Fibroblast of villous mesenchyme (primary cell): Measurements from ENCODE around the gene RPAIN. TPM values are rescaled to one million over a fixed set of nuclear protein-coding genes. Genes with fewer than 3 reads are reported as not detected.
A peak's percentile ranks its signal among the peaks of the same experiment; 100 is the strongest.

Experiments
- DNase-seq: peaks from one replicate; pipeline ENCODE4 v3.0.0-alpha.2; 2010; ENCODE audit warnings: low read depth
- H3K4me3 ChIP-seq: 2 replicates; pipeline ENCODE4 v1.5.1; 2011; ENCODE audit warnings: low read depth, mild to moderate bottlenecking, low read length
- CTCF ChIP-seq: IDR thresholded peaks from 2 replicates; pipeline ENCODE4 v1.5.1; 2012; ENCODE audit warnings: low read depth, mild to moderate bottlenecking, low read length; ENCODE audit not compliant: insufficient read depth
- total RNA-seq: library from RNA; depleted of rRNA; stranded (reverse); fragments of >200 nt; gene quantifications from 2 replicates; pipeline ENCODE4 v1.2.3, GENCODE V29; 2012

RPAIN gene
- total RNA-seq, 1 donor, result 35.0 TPM

DNA sequence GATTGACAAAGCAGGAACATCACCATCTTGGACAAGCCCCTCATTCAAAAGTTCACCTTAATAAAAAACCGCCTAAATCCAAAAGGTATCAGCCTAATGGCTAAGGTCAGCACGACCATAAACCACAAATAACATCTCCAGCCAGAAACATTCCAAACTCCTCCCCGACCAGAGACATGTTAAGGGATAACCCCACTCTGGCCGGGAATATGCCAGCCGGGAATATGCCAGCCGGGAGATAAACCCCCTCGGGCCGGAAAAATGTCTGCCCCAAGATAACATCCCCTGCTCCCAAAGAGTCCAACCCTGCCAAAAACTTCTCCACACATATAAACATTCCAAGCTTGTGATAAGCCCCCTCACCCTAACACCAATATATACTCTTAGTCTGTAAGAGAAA is 47.4 kb downstream of the RPAIN start:
- DNase-seq, result no peak
- no peak for TF ChIP-seq CTCF
- H3K4me3 ChIP-seq, result peak overlapping the region; percentile 82

DNA sequence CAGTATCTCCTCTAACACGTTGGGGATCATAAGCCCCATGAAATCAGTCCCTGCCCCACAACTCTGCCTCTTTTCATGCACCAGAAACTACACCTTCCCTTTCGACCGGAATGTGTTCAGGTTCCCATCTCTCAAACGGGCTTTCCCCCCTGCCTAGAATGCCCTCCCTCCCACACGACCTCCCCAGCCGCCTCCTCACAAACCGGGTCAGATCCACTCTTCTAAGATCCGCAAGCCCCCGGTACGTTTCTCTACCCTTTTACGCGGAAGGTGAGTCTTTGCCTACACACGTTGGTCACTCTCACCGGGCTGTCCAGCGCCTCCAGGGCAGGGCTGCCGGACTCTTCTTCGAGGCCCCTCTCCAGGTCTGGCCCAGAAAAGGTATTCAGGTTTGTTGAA is 48.1 kb downstream of the RPAIN start:
- TF ChIP-seq CTCF, result no peak
- peak overlapping the region; percentile 82 for H3K4me3 ChIP-seq
- no peak for DNase-seq

GRCh38 chr17:5472511-5472910 is 52.5 kb downstream of the RPAIN start:
- TF ChIP-seq CTCF, result no peak
- no peak overlapping the region for H3K4me3 ChIP-seq
- peak; percentile 55 for DNase-seq

- no peak for TF ChIP-seq CTCF
- no peak overlapping the region for H3K4me3 ChIP-seq
- peak; percentile 14 for DNase-seq
Measured at GRCh38 chr17:5473906-5474305, 53.9 kb downstream of the RPAIN start.

- DNase-seq, result no peak
- no peak overlapping the region for H3K4me3 ChIP-seq
- no peak for TF ChIP-seq CTCF
Measured at GRCh38 chr17:5478992-5479391, 59.0 kb downstream of the RPAIN start.

DNA sequence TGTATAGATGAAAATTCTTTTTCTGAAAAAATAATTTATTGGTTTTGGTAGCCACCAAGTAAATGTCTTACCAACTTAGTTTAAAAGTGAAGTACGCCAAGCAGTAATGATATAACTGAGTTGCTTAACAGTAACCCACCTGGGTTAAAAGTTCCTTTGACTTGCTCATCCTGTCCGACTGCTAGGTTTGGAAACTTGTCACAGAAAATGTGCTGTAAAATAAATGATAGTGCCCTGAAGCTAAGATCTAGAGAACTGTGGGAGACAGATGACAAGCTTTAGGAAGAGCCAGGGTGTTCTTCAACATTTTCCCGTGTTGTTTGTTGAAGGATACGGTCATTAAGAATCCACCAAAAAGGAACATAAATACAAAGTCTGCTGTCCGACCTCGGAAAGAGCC is 61.0 kb downstream of the RPAIN start:
- no peak overlapping the region for H3K4me3 ChIP-seq
- no peak for DNase-seq
- TF ChIP-seq CTCF, result no peak

DNA sequence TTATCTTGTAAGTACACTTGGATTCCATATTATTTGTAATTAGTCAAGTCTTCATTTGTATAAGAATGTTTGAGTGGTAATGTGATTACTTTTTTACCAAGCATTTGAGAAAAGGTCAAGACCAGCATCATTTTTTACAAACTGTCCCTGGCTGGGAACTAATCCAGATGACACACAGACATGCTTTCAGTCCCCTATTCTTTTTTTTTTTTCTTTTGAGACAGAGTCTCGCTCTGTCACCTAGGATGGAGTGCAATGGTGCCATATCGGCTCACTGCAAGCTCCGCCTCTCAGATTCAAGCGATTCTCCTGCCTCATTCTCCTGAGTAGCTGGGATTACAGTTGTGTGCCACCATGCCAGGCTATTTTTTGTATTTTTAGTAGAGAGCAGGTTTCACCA is 61.5 kb downstream of the RPAIN start:
- no peak for TF ChIP-seq CTCF
- H3K4me3 ChIP-seq, result no peak overlapping the region
- DNase-seq, result no peak
